Left ventricle myocardium inferior (tissue), 1 donor: ENCODE results near the gene ISG20L2. TPM values are rescaled to one million over a fixed set of nuclear protein-coding genes. Genes with fewer than 3 reads are reported as not detected.

ENCODE experiments used
- DNase-seq: peaks from one replicate; pipeline ENCODE4 v3.0.0-alpha.2; 2020
- H3K27ac ChIP-seq: fragments of 200-600 bp; replicated peaks from 2 replicates; pipeline ENCODE4 v1.8.0; 2021
- H3K27me3 ChIP-seq: fragments of 200-600 bp; 2 replicates; pipeline ENCODE4 v1.8.0; 2021; ENCODE audit warnings: low read depth
- H3K36me3 ChIP-seq: fragments of 200-600 bp; 2 replicates; pipeline ENCODE4 v1.8.0; 2021
- H3K4me1 ChIP-seq: fragments of 200-600 bp; 2 replicates; pipeline ENCODE4 v1.8.0; 2021
- H3K4me3 ChIP-seq: fragments of 200-600 bp; 2 replicates; pipeline ENCODE4 v1.8.0; 2021; ENCODE audit warnings: mild to moderate bottlenecking, moderate library complexity
- H3K9me3 ChIP-seq: fragments of 200-600 bp; replicated peaks from 2 replicates; pipeline ENCODE4 v1.8.0; 2021
- intact Hi-C: fragments of 100-400 bp; cut with micrococcal nuclease; formaldehyde crosslinking; loops from one replicate; pipeline ENCODE4 v1.11.0; 2022
- total RNA-seq: library from RNA; stranded (reverse); fragmentation: NEBNext Ultra II Directional; extraction: Animal tissue kit (Norgen Biotek cat#: 25700); gene quantifications from one replicate; pipeline ENCODE4 v1.2.1, GENCODE V29; 2021
- TF ChIP-seq, protein P1 (sequence below): fragments of 200-600 bp; IDR thresholded peaks from 2 replicates; pipeline ENCODE4 v1.8.0; 2021; ENCODE audit warnings: antibody characterized with exemption, mild to moderate bottlenecking, borderline replicate concordance
- donor health status: DM: no; HTN: yes; CAD: no; lungs with severe emphysema.

The ISG20L2 gene
- total RNA-seq, 1 donor from 2014 or later: 11.5 TPM

DNA sequence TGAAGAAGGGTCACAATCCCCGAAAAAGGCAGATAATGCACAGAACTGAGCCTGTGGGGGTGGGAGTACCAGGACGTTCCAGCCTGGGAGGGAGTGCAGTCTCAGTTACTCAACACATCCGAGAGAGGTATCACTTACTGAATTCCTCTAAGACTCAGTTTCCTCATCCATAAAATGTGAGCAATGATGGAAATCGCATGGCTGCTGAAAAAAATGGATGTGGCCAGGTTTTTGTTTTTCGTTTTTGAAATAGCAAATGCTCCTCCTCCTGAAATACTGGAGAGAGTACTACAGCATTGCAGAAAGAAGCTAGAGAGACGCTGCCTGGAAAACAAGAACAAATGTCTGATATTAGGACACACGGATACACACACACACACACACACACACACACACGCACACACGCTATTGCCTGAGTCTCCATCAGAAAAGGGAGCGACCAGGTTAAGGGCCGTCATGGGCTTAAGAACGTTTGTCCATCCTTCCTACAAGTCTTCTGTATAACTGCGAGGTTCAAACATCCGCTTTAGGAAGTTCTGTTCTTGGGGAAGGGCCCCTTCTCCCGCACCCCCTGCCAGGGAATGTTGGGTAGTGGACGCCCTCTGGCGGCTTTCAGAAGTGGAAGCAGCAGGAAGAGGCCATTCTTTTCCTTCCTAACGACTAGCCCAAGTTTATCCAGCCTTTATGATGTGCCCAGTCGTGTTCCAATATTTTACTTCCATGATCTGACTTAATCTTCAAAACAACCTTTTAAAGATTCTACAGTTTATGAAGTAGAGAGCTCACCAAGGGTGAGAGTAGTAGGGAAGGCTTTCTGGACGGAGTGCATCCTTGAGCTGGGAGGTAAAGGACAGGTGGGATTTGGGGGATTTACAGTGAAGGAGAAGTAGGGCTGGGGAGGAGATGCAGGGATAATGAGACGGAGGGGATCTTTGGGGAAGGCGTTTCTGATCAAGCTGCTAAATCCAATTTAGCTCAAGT is 50.7 kb downstream of the ISG20L2 start:
- Histone ChIP-seq H3K9me3 (no peaks in the 10 kb centered on the region), H3K27ac (peak overlapping the region; percentile 96), H3K4me3 (peak overlapping the region; percentile 90), H3K36me3 (peaks cover 18% of the 10 kb centered on the region), H3K4me1 (peaks cover 49% of the 10 kb centered on the region), H3K27me3 (peaks cover 11% of the 10 kb centered on the region)
- intact Hi-C loops: loop anchor here (2.0 kb wide), 1 partner anchor 17 kb away; no protein-coding TSS in a partner anchor
- peak; percentile 74 for DNase-seq
- TF ChIP-seq, protein P1, sequence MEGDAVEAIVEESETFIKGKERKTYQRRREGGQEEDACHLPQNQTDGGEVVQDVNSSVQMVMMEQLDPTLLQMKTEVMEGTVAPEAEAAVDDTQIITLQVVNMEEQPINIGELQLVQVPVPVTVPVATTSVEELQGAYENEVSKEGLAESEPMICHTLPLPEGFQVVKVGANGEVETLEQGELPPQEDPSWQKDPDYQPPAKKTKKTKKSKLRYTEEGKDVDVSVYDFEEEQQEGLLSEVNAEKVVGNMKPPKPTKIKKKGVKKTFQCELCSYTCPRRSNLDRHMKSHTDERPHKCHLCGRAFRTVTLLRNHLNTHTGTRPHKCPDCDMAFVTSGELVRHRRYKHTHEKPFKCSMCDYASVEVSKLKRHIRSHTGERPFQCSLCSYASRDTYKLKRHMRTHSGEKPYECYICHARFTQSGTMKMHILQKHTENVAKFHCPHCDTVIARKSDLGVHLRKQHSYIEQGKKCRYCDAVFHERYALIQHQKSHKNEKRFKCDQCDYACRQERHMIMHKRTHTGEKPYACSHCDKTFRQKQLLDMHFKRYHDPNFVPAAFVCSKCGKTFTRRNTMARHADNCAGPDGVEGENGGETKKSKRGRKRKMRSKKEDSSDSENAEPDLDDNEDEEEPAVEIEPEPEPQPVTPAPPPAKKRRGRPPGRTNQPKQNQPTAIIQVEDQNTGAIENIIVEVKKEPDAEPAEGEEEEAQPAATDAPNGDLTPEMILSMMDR: peak; percentile 89

DNA sequence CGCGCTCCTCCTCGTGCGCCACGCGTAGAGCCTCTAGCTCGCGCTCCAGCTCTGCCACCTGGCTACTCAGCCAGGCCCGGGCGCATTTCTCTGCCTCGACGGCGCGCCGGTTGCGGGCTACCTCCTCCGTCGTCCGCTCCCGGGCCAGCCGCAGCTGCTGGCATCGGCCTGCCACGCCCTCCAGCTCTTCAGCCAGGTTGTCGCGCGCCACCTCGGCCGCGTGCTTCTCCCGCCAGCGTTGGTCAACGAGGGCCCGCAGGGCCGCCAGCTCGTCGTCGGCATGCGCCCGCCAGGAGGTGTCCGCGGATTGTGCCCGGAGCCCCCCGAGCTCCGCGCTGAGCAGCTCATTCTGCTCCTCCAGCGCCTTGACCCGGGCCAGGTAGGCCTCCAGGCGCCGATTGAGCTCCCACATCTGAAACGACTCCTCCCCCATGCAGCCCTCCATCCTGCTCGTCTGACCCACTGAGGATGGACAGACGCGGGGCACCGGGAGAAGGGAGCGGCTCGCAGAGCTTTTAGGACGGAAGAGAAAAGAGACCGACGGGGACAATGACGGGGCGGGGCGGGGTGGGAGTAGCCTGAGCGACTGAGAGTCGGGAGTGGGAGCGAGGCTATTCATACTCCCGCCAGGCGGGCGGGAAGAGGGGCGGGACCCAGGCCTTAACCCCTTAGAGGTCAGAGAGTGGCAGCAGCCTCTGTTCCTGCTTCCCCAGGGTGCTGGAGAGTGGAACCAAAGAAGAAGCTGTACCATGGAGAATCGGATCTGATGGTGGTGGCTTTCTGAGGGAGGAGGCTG is 51.5 kb downstream of the ISG20L2 start, which contains the start of gene NES:
TSS of gene NES (minus strand) at position 588 of the 796 bp plus-strand sequence. CDS start at position 445, 143 bp downstream.
- Histone ChIP-seq H3K27ac (peak within 1 kb of the TSS; percentile 96), H3K36me3 (peaks cover 27% of the 10 kb centered on the region), H3K9me3 (no peaks in the 10 kb centered on the region), H3K27me3 (peaks cover 10% of the 10 kb centered on the region), H3K4me1 (peaks cover 58% of the 10 kb centered on the region), H3K4me3 (peak within 1 kb of the TSS; percentile 90)
- DNase-seq: peak; percentile 84
- TF ChIP-seq, protein P1: peak; percentile 16
- intact Hi-C loops: loop anchor here (2.0 kb wide), 1 partner anchor 16 kb away; no protein-coding TSS in a partner anchor

DNA sequence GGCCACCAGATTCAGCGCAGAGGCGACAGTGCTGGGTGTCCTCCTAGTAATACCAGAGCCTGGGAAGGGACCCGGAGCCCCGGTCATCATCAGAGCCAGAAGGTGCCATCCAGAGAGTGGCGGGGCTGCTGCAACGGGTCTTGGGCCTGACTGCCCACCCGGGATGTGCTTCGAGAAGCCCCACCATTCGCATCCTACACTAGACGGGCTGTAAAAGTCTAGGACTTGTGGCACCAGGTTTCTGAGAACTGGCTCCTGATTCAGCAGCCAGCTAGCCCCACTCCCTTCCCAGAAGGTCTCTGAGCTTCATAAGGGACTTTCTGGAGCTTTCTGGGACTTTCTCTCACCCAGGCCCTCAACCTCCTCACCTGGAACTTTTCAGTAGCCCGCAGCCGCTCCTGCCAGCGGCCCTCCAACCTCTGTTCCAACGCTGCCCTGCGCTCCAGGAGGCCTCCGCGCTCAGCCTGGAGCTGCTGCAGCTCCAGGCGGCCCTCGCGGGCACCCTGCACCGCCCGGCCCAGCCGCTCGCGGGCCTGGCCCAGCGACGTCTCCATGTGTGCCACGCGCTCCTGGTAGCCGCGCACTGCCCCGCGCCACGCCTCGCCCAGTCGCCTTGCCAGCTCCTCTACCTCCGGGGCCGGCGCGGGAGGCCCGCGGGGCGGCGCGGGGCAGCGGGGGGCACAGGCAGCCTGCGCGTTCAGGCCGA is 52.3 kb downstream of the ISG20L2 start:
- H3K27ac ChIP-seq: peak overlapping the region; percentile 96
- intact Hi-C loops: loop anchor here (2.0 kb wide), 1 partner anchor 15 kb away; no protein-coding TSS in a partner anchor
- TF ChIP-seq, protein P1: no peak
- H3K9me3 ChIP-seq: no peaks in the 10 kb centered on the region
- no peak for DNase-seq
- peak overlapping the region; percentile 90 for H3K4me3 ChIP-seq
- peaks cover 32% of the 10 kb centered on the region for H3K36me3 ChIP-seq
- peaks cover 6% of the 10 kb centered on the region for H3K27me3 ChIP-seq
- peaks cover 65% of the 10 kb centered on the region for H3K4me1 ChIP-seq

DNA sequence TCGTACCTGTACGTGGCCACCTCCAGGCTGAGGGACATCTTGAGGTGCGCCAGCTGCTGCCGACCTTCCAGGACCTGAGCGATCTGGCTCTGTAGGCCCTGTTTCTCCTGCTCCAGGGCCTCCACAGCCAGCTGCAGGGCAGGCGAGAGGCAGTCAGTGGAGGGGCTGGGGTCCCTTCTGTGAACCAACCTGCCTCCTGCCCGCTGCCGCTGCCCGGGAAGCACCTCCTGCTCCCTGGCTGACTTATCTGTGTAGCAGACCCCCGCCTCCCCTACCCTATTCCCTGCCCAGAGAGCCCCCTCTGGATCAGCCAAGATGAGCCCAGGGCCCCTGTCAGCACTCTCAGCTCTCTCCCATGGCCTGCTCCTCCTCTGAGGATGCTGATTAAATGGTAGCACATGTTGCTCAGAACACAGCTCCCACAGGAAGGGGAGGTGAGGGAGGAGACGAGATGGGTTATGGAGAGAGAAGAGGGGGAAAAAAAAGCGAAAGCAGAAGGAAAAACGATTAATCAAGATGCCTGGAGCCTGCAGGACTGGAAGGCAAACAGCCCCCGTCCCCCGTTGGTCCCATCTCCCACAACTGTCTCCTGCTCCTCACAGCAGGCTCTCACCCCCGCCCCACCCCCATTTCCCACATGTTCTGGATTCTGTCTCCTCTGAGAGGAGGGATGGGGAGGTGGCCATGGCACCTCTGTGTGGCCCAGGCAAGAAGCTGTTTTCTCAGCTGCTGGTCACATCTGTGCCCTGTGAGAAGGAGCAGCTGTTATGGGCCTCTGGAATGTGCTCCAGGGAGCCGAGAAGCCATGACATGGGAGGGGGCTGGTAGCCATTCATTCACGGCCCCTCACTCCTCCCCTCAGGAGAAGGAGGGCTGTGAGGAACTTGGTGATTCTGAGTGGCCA is 53.1 kb downstream of the ISG20L2 start:
- intact Hi-C loops: loop anchor here (2.0 kb wide), 1 partner anchor 15 kb away; no protein-coding TSS in a partner anchor
- H3K4me1 ChIP-seq: peaks cover 73% of the 10 kb centered on the region
- peak overlapping the region; percentile 96 for H3K27ac ChIP-seq
- DNase-seq: peak; percentile 48
- H3K4me3 ChIP-seq: peak overlapping the region; percentile 90
- peaks cover 35% of the 10 kb centered on the region for H3K36me3 ChIP-seq
- TF ChIP-seq, protein P1: no peak
- H3K9me3 ChIP-seq: no peaks in the 10 kb centered on the region
- H3K27me3 ChIP-seq: no peaks in the 10 kb centered on the region
